ENCODE data around the gene APOL1. TPM values are rescaled to one million over a fixed set of nuclear protein-coding genes. Genes with fewer than 3 reads are reported as not detected.

The APOL1 gene
- polyA plus RNA-seq, 1 donor from 2014 or later: not detected

DNA sequence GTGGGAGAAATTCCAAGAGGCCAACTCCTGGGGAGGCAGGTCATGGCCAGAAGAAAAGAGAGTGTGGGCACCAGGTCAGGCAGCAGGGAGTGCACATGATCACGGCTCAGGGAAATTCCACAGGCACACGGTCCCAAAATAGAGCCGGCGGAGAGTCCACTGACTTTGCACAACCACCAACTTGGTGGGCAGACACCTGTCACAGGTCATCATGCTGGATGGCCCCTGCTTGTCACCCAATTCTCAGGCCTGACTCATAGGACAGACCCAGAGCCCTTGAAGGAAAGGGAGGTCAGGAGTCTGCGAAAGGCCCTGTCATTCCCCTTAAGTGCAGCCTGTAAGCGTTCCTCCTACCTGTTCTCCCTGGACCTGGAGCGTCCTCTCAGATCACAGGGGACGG is 29.4 kb upstream of the APOL1 start:
- Histone ChIP-seq H3K27ac (ENCODE audit: low read length) (no peak overlapping the region), H4K20me1 (ENCODE audit: insufficient read depth) (no peaks in the 10 kb centered on the region), H3K9ac (ENCODE audit: low read length) (no peak overlapping the region), H3K36me3 (ENCODE audit: insufficient read depth, low read length) (no peaks in the 10 kb centered on the region), H3K79me2 (replicated peaks; ENCODE audit: insufficient read depth, low read length) (no peaks in the 10 kb centered on the region), H3K4me2 (ENCODE audit: low read length) (no peak overlapping the region), H2AFZ (ENCODE audit: low read depth, low read length) (no peak overlapping the region), H3K9me3 (ENCODE audit: low read length) (no peaks in the 10 kb centered on the region), H3K9me2 (ENCODE audit: insufficient read depth, low read length) (no peaks in the 10 kb centered on the region), H3K27me3 (ENCODE audit: insufficient read depth, low read depth, low read length) (no peaks in the 10 kb centered on the region), H3K4me3 (ENCODE audit: low read length) (no peak overlapping the region), H3F3A (ENCODE audit: insufficient read depth, low read length, poor library complexity, severe bottlenecking) (no peaks in the 10 kb centered on the region)
- no peak for TF ChIP-seq TAF1 (IDR thresholded peaks at IDR 0.05; ENCODE audit: low read depth)
- no peak for TF ChIP-seq MXI1 (conservative IDR thresholded peaks at IDR 0.05; ENCODE audit: poor library complexity, severe bottlenecking)
- TF ChIP-seq EP300 (conservative IDR thresholded peaks at IDR 0.05; ENCODE audit: poor library complexity, severe bottlenecking): no peak
- TF ChIP-seq EZH2 (IDR thresholded peaks at IDR 0.05; ENCODE audit: borderline replicate concordance, insufficient read depth, low read length, poor library complexity, severe bottlenecking): no peak
- TF ChIP-seq RAD21 (conservative IDR thresholded peaks at IDR 0.05): no peak

DNA sequence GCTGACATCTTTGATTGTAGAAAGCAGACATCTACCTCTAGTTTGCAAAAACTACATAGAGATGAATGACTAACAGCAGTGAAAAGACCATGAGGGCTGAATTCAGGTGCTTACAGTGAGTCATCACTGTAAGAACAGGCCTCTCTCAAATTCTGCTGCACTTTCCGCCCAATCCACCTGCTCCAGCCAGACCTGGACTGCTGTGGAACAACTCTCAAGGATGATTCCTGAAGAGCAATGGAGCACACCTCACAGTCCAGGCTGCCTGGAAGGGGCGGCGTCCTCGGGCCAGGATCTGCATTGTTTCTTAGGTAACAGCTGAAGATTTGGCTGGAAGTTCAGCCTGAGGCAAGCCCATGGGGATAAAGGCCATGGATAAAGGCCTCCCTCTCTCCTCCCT is 28.7 kb upstream of the APOL1 start:
- no peaks in the 10 kb centered on the region for H4K20me1 ChIP-seq (ENCODE audit: insufficient read depth)
- no peaks in the 10 kb centered on the region for H3K9me3 ChIP-seq (ENCODE audit: low read length)
- H3K4me2 ChIP-seq (ENCODE audit: low read length): no peak overlapping the region
- no peak for TF ChIP-seq SMC3 (conservative IDR thresholded peaks at IDR 0.05; ENCODE audit: poor library complexity)
- TF ChIP-seq TAF1 (IDR thresholded peaks at IDR 0.05; ENCODE audit: low read depth): no peak
- TF ChIP-seq MXI1 (conservative IDR thresholded peaks at IDR 0.05; ENCODE audit: poor library complexity, severe bottlenecking): no peak
- TF ChIP-seq EZH2 (IDR thresholded peaks at IDR 0.05; ENCODE audit: borderline replicate concordance, insufficient read depth, low read length, poor library complexity, severe bottlenecking): no peak
- TF ChIP-seq, protein P1, sequence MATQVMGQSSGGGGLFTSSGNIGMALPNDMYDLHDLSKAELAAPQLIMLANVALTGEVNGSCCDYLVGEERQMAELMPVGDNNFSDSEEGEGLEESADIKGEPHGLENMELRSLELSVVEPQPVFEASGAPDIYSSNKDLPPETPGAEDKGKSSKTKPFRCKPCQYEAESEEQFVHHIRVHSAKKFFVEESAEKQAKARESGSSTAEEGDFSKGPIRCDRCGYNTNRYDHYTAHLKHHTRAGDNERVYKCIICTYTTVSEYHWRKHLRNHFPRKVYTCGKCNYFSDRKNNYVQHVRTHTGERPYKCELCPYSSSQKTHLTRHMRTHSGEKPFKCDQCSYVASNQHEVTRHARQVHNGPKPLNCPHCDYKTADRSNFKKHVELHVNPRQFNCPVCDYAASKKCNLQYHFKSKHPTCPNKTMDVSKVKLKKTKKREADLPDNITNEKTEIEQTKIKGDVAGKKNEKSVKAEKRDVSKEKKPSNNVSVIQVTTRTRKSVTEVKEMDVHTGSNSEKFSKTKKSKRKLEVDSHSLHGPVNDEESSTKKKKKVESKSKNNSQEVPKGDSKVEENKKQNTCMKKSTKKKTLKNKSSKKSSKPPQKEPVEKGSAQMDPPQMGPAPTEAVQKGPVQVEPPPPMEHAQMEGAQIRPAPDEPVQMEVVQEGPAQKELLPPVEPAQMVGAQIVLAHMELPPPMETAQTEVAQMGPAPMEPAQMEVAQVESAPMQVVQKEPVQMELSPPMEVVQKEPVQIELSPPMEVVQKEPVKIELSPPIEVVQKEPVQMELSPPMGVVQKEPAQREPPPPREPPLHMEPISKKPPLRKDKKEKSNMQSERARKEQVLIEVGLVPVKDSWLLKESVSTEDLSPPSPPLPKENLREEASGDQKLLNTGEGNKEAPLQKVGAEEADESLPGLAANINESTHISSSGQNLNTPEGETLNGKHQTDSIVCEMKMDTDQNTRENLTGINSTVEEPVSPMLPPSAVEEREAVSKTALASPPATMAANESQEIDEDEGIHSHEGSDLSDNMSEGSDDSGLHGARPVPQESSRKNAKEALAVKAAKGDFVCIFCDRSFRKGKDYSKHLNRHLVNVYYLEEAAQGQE (IDR thresholded peaks at IDR 0.05; ENCODE audit: borderline replicate concordance): no peak
- TF ChIP-seq RAD21 (conservative IDR thresholded peaks at IDR 0.05): no peak
- TF ChIP-seq EP300 (conservative IDR thresholded peaks at IDR 0.05; ENCODE audit: poor library complexity, severe bottlenecking): no peak
- TF ChIP-seq, protein P2, sequence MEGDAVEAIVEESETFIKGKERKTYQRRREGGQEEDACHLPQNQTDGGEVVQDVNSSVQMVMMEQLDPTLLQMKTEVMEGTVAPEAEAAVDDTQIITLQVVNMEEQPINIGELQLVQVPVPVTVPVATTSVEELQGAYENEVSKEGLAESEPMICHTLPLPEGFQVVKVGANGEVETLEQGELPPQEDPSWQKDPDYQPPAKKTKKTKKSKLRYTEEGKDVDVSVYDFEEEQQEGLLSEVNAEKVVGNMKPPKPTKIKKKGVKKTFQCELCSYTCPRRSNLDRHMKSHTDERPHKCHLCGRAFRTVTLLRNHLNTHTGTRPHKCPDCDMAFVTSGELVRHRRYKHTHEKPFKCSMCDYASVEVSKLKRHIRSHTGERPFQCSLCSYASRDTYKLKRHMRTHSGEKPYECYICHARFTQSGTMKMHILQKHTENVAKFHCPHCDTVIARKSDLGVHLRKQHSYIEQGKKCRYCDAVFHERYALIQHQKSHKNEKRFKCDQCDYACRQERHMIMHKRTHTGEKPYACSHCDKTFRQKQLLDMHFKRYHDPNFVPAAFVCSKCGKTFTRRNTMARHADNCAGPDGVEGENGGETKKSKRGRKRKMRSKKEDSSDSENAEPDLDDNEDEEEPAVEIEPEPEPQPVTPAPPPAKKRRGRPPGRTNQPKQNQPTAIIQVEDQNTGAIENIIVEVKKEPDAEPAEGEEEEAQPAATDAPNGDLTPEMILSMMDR (IDR thresholded peaks at IDR 0.05; ENCODE audit: poor library complexity, severe bottlenecking): no peak
- TF ChIP-seq POLR2AphosphoS5 (IDR thresholded peaks at IDR 0.05): no peak
- no peaks in the 10 kb centered on the region for H3K27me3 ChIP-seq (ENCODE audit: insufficient read depth, low read depth, low read length)
- H3K27ac ChIP-seq (ENCODE audit: low read length): no peak overlapping the region
- H3K9ac ChIP-seq (ENCODE audit: low read length): no peak overlapping the region
- no peaks in the 10 kb centered on the region for H3K9me2 ChIP-seq (ENCODE audit: insufficient read depth, low read length)
- no peak overlapping the region for H3K4me3 ChIP-seq (ENCODE audit: low read length)
- no peaks in the 10 kb centered on the region for H3K36me3 ChIP-seq (ENCODE audit: insufficient read depth, low read length)
- H2AFZ ChIP-seq (ENCODE audit: low read depth, low read length): no peak overlapping the region
- no peaks in the 10 kb centered on the region for H3F3A ChIP-seq (ENCODE audit: insufficient read depth, low read length, poor library complexity, severe bottlenecking)
- H3K79me2 ChIP-seq (replicated peaks; ENCODE audit: insufficient read depth, low read length): no peaks in the 10 kb centered on the region
